AG08395 (cell line): ENCODE results near the gene EPB41L4A.
"Not testable (repeated sequence)": the region's sequence is repeated elsewhere in the genome, so short reads cannot be mapped to it uniquely, and the experiment has no call there.

Experiments used
- DNase-seq: peaks from one replicate; pipeline ENCODE4 v3.0.0; 2012; ENCODE audit warnings: mixed read lengths, low spot score

The EPB41L4A gene

DNA sequence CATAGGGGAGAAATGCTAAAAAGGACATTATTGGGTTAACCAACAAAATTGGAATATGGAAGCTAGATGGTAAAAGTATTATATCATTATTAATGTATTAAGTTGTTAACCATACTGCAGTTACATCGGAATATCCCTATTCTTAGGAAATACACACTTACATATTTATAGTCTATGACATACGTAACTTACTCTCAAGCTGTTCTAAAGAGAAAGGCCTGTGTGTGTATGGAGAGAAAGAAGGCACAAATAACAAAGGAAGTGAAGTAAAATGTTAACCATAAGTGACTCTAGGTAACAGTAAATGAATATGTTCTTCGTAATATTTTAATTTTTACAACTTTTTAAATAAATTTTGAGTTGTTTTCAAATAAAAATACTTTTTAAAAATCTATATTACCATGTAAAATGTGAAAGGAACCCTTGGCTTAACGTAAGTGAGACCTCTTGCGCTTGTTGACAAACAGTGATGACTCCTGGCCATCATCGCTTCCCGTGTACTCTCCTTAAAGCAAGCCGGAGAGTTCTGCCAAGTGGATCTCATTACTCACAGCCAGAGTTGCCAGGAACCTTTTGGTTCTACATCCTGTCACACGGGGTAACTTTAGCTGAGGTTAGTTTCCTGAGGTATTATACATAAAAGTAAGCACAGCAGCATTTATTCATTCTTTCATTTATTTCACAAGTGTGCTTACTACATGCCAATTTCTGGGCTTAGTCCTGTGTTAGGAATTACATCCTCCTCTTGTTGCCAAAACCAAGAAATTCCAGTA, 165.4 kb downstream of the EPB41L4A start:
- DNase-seq = peak; percentile 12

DNA sequence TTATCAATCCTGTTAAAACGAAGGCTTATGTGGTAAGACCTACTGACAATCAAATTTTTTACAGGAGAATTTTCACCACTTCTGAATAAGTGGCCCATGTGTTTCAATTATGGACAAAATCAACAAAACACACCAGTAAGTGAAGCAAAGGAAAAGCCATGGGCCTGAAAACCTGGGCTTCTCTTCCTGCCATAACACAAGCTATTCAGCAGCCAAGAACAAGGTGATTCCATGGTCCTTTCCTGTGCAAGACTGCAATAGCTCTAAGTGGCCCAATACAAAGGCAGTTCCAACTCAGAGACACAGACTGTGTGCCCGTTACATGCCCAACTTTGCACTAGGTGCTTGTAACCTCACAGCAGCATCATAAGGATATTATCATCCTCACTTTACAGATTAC, 168.5 kb downstream of the EPB41L4A start:
- DNase-seq = no peak

DNA sequence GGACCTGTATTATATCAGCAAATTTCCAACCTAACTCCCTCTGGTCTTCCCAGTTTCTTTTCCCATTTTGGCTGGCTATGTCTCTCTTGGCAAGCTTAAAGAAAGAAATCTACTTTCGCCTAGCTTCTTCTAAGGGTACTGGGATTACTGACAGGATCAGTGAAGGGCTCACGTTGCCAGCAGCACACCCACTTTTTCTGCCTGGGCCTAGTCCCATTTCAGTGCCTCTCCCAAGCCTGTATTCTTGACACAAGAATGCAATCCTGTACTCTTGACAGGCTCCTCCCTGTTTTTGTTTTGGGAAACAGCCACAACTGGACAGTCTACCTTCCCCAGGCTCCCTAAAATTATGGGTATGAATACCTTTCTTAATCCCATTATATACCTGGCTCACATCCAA, 170.5 kb downstream of the EPB41L4A start:
- DNase-seq = no peak

- no peak for DNase-seq
These were observed 171.1 kb downstream of the EPB41L4A start for GRCh38 chr5:112247960-112248359.

DNA sequence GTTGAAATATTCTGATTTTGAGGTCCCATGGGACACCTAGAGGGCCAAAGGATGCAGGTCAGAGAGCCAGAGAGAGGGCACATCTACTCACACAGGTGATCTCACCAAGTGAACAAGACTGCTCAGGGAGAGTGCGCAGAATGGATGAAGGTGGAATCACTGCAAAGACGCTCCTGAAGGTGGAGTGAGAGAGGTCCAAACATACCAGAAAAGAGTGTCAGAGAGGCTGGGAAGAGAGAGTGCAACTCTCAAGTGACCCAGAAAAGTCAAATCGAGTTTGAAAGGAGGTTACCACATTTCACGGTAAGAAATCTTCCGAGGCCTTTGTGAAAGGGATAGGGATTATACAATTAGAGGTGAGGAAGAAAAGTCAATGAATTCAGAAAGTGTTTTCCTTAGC, 173.4 kb downstream of the EPB41L4A start:
- no peak for DNase-seq

DNA sequence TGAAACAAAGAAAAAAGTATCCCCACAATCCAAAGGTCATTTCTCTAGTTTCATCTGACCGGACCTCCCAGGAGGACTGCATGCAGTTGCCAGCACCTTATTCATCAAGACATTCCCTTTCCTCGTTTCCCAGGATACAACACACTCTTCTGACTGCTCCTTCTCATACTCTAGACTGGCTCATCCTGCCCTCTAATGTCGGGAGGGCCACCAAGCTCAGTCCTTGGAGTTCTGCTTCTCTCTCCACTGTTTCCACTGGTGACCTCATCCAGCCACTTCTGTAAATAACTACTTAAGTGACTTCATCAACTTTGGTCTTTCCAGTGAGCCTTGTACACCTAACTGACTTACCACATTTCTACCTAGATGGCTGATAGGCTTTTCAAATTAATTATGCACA, 179.1 kb downstream of the EPB41L4A start:
- DNase-seq = no peak

- DNase-seq = no peak
These were observed 180.6 kb downstream of the EPB41L4A start for GRCh38 chr5:112238473-112238872.

DNA sequence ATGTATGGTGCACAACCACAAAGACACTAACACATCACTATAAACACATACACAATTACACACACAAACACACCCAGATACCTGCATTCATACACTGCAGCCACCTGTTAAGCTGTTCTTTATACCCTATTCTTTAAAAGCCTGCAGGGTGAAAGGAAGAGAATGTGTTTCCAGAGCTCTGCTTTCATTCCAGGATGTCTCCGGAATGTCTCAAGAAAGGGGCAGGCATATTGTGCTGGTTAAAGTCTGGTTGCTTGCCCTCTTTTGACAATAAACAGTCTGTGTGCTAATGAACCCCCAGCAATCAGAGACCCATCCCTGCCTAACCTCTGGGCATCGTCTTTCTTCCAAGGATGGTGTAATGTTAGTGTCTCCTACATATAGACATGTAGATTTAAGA, 181.6 kb downstream of the EPB41L4A start:
- no peak for DNase-seq

GRCh38 chr5:112234000-112234399, 185.1 kb downstream of the EPB41L4A start:
- no peak for DNase-seq

GRCh38 chr5:112232667-112233066, 186.4 kb downstream of the EPB41L4A start:
- DNase-seq = no peak

- DNase-seq = no peak
These were observed 188.5 kb downstream of the EPB41L4A start for GRCh38 chr5:112230606-112231005.

DNA sequence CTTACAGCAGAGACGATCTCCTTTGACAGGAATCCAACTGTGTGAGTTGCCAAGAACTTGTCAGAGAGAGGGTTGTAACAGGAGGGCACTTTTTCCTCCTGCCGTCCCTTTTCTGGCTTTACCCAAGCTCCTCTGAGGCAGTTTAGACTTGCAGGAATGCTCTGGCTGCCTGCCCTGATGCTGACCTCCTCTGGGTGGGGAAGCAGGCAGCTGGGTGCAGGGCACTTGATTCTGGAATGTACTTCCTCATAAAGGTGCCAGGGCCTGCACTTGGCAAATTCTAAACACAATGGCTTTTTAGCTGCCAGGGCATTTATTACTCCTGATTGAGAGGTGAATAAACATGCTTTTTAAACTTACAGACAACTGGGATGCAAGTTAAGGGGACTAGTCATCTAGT, 190.4 kb downstream of the EPB41L4A start:
- DNase-seq = peak; percentile 37

- no peak for DNase-seq
These were observed 191.0 kb downstream of the EPB41L4A start for GRCh38 chr5:112227911-112228631.

DNA sequence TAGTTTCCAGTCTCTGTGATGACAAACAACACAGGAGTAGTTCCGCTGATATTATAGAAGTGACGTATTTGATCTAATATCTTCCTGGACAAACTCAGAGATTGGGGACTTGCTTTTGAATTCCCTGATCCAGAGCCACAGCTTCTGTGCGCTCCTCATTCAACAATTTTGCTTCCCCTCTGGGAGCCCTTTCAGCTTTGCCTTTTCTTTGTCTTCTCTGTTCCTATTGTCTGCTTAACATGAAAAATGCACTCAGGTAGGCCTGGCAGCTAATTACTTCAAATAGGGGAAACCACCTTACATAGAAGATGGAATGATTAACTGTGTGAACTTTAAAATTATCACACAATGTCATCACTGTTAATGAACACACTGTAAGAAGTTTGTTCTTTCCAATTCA, 192.9 kb downstream of the EPB41L4A start:
- no peak for DNase-seq

- not testable (repeated sequence) for DNase-seq
These were observed 196.1 kb downstream of the EPB41L4A start for GRCh38 chr5:112222997-112223396.

DNA sequence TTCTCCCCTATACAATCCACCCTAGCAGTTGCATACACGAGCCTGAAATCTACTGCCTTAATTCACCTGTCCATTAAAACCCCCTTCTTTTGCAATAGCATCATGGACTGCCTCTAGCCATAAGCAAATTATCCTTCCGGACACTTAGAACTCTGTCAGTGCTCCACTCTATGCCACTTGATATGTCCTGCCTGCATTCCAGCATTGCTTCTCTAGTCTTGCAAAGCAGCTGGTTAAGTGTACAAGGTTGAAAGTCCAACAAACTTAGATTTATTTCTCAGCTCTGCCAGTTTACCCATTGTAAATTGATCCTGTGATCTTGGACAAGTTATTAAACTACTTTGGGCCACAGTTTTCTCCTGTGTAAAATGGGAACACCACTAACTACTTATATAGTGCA, 197.9 kb downstream of the EPB41L4A start:
- DNase-seq = no peak

DNA sequence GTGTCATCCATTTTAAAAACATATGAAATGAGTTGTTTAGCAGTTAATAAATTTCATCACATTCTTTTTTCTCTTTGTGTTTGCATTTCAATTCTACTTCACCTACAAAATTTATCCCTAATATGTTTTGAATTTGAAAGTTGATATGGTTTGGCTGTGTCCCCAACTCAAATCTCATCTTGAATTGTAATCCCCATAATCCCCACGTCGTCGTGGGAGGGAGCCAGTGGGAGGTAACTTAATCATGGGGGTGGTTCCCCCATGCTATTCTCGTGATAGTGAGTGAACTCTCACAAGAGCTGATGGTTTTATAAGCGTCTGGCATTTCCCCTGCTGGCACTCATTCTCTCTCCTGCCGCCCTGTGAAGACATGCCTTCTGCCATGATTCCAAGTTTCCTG, 200.1 kb downstream of the EPB41L4A start:
- DNase-seq = no peak

DNA sequence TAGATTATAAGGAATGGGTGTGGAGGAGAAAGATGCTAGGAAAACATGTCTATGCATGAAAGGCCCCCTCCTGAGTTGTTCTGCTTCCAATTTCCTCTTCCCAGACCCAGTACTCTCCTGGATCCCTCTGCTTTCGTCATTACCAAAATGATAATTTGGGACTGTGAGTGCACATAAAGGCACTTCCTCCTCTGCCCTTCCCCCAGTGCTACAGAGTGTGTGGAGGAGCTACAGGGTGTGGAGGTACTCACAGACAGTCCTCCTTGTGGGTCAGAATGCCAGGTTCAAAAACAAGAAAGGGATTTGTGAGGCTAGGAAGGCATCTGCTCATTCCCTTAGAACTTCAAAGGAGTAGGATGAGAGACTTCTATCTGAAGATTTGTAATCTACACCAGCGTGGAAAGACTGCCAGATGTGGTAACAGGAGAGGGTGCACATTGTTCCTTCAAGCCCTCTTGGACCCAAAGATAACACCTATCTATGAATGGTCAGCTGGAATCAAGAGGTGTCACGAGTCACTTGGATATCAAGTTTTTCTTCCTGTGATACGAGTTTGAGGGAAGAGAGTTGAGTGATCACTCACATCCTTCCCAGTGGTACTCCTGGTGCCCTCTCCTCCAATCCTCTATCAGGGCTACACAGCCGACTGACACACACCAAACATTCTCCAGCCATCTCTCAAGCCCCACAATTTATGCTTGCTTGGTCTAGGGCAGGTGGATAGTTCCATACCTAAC, 201.1 kb downstream of the EPB41L4A start:
- no peak for DNase-seq

DNA sequence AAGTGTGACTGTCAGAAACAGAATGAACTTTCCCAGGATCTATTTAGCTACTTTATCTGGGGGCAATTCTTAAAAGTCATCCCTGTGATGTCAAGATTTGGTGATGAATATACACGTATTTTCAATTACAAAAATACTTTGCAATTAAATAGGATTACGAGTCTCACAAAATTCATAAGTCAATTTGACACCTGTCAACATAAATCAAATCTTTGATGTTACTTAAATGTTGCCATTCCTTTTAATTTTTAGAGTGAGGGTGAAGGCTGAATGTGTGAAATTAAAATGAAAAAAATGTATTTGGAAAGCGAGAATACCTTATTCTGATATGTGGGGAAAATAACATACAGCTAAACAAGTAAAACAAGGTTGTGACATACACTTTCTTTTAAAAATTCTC, 202.9 kb downstream of the EPB41L4A start:
- no peak for DNase-seq

DNA sequence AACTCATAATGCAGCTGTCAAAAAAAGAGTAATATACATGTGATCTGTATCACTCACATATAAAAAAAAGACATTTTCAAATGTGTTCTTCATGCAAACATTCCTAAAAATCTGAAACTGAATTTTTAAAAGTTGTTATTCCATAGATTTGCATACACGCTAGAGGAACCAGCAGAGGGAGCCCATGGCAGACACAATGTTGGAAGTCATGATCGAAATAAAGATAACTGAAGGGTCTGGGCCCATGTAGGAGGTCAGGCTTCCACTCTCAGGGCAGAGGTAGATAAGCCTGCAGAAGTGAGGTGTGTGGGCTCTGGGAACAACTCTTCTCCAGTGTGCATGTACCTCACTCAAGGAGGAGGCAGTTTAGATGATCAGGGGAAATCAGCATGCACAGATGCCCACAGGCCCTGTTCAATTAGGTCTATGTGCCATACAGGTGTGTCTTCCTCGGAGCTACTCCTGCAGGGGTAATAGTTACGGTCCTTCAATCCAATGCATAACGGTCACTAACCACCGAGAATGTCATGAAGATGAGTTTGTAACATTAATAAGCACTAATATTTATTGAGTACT, 208.6 kb downstream of the EPB41L4A start:
- DNase-seq = peak; percentile 11

DNA sequence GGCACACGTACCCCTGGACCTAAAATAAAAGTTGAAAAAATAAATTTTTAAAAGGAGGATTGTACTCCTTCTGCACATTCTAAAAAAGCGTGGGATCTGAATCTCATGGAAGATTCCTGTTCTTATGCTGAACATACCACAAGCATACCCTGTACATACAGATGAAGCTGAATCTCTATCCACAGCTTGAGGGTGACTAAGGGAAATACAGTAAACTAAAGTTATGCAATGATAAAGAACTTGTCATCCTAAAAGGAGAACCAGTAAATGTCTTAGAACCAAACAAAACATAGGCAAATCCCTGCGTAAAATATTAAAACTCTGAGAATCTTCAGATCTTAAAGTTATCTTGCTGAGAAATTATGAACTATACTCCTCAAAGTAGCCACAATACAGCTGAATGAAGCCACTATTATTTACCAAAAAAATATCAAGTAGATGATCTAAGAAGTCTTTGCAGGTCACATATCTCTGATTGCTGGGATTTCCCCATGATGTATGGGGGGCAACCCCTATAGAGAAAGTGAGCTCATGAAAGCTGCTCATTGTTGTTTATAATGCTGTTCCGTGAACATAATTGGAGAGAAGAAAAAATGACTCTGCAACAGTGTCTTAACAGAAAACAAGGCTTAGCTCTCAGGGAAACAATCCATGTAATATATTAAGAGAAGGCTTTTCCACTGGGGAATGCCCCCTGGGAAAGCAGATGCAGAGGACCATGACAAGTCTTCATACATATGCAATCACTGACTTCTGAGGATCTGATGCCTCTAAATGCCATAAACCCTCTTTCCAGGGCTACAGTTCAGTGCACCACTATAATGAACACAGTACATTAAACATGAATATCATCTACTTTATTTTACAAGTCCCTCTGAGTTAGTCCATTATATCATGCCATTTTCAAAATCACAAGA, 210.1 kb downstream of the EPB41L4A start:
- DNase-seq = no peak
